Liver (tissue), 9 donors: ENCODE results near the gene TMEM89. TPM values are rescaled to one million over a fixed set of nuclear protein-coding genes. Genes with fewer than 3 reads are reported as not detected.

Experiments used
- DNase-seq: peaks from one replicate; pipeline ENCODE4 v3.0.0-alpha.2; 2017; ENCODE audit warnings: low spot score
- H3K27ac ChIP-seq, 2 donors: one replicate each; pipeline ENCODE4 v1.7.0; 2013; ENCODE audit warnings: inconsistent platforms in 2 of 2, low read length in 2 of 2, control low read depth in 1 of 2, low read depth in 1 of 2, mild to moderate bottlenecking in 1 of 2
- H3K27me3 ChIP-seq, 4 donors: one replicate each; pipeline versions ENCODE4 v1.6.1 to v1.7.0; 2013; ENCODE audit warnings: low read length in 3 of 4, inconsistent platforms in 1 of 4, mild to moderate bottlenecking in 1 of 4, moderate library complexity in 1 of 4; ENCODE audit not compliant: control insufficient read depth in 4 of 4, insufficient read depth in 4 of 4
- H3K36me3 ChIP-seq, 4 donors: one replicate each; pipeline versions ENCODE4 v1.6.1 to v1.7.0; 2013; ENCODE audit warnings: low read length in 3 of 4, mild to moderate bottlenecking in 3 of 4, low read depth in 1 of 4, moderate library complexity in 1 of 4; ENCODE audit not compliant: control insufficient read depth in 4 of 4, insufficient read depth in 3 of 4
- H3K4me1 ChIP-seq, 4 donors: one replicate each; pipeline versions ENCODE4 v1.6.1 to v1.7.0; 2013; ENCODE audit warnings: low read length in 3 of 4, mild to moderate bottlenecking in 3 of 4, moderate library complexity in 1 of 4; ENCODE audit not compliant: control insufficient read depth in 4 of 4, insufficient read depth in 4 of 4
- H3K4me3 ChIP-seq, 3 donors: one replicate each; pipeline versions ENCODE4 v1.6.1 to v1.7.0; 2013; ENCODE audit warnings: low read length in 3 of 3, control low read depth in 1 of 3, low read depth in 1 of 3, mild to moderate bottlenecking in 1 of 3
- H3K9ac ChIP-seq, 2 donors: one replicate each; pipeline ENCODE4 v1.7.0; 2013; ENCODE audit warnings: low read length in 2 of 2, mild to moderate bottlenecking in 2 of 2, moderate library complexity in 2 of 2, control low read depth in 1 of 2, low read depth in 1 of 2
- H3K9me3 ChIP-seq, 4 donors: one replicate each; pipeline versions ENCODE4 v1.6.1 to v1.7.0; 2013; ENCODE audit warnings: low read length in 3 of 4; ENCODE audit not compliant: control insufficient read depth in 4 of 4
- ATF3 ChIP-seq: IDR thresholded peaks from 2 replicates; pipeline ENCODE4 v1.6.1; 2016; ENCODE audit warnings: antibody characterized with exemption
- CTCF ChIP-seq: fragments of 150-350 bp; IDR thresholded peaks from 2 replicates; pipeline ENCODE4 v1.5.1; 2017; ENCODE audit warnings: improper control_type of control experiment, low read depth, low read length; ENCODE audit not compliant: missing input control
- FOXA1 ChIP-seq: IDR thresholded peaks from 2 replicates; pipeline ENCODE4 v1.6.1; 2016; ENCODE audit warnings: antibody characterized with exemption
- FOXA2 ChIP-seq: IDR thresholded peaks from 2 replicates; pipeline ENCODE4 v1.6.1; 2016; ENCODE audit warnings: antibody characterized with exemption
- GABPA ChIP-seq, 2 donors: IDR thresholded peaks in 1 of 2; conservative IDR thresholded peaks in 1 of 2; 2 replicates each; pipeline ENCODE4 v1.6.1; 2016; ENCODE audit warnings: antibody characterized with exemption in 2 of 2, mild to moderate bottlenecking in 1 of 2, moderate library complexity in 1 of 2
- HNF4A ChIP-seq, 2 donors: conservative IDR thresholded peaks; 2 replicates each; pipeline ENCODE4 v1.6.1; 2016; ENCODE audit warnings: antibody characterized with exemption in 2 of 2, mild to moderate bottlenecking in 2 of 2
- HNF4G ChIP-seq: IDR thresholded peaks from 2 replicates; pipeline ENCODE4 v1.6.1; 2016; ENCODE audit warnings: antibody characterized with exemption
- JUND ChIP-seq, 2 donors: IDR thresholded peaks; 2 replicates each; pipeline ENCODE4 v1.6.1; 2016; ENCODE audit warnings: antibody characterized with exemption in 2 of 2
- NR2F2 ChIP-seq: IDR thresholded peaks from 2 replicates; pipeline ENCODE4 v1.6.1; 2016; ENCODE audit warnings: antibody characterized with exemption
- RAD21 ChIP-seq, 2 donors: IDR thresholded peaks; 2 replicates each; pipeline ENCODE4 v1.6.1; 2016; ENCODE audit warnings: antibody characterized with exemption in 2 of 2, mild to moderate bottlenecking in 2 of 2
- REST ChIP-seq: IDR thresholded peaks from 2 replicates; pipeline ENCODE4 v1.6.1; 2016; ENCODE audit warnings: antibody characterized with exemption, mild to moderate bottlenecking
- RXRA ChIP-seq, 2 donors: IDR thresholded peaks; 2 replicates each; pipeline ENCODE4 v1.6.1; 2017 to 2018; ENCODE audit warnings: antibody characterized with exemption in 2 of 2, mild to moderate bottlenecking in 1 of 2
- SP1 ChIP-seq: IDR thresholded peaks from 2 replicates; pipeline ENCODE4 v1.6.1; 2018; ENCODE audit warnings: antibody characterized with exemption, mild to moderate bottlenecking
- TAF1 ChIP-seq: conservative IDR thresholded peaks from 2 replicates; pipeline ENCODE4 v1.6.1; 2016; ENCODE audit warnings: antibody characterized with exemption, mild to moderate bottlenecking
- WGBS: extraction: QIAGEN DNeasy Blood & Tissue Kit; methylation state at CpG from one replicate; pipeline ENCODE4 v1.1.7; 2013; 5-methylcytosine and 5-hydroxymethylcytosine counted together
- polyA plus RNA-seq, 2 donors: library from polyadenylated mRNA; stranded (reverse) in 1 of 2; unstranded in 1 of 2; fragments of 200-250 nt in 1 of 2; fragments of >200 nt in 1 of 2; fragmentation: Nextera tagmentation in 1 of 2; extraction: Ambion mirVana in 1 of 2; gene quantifications; one replicate each; pipeline versions ENCODE4 v1.2.1 to v1.2.3, GENCODE V29; 2013 to 2015
- total RNA-seq, 2 donors: library from RNA; depleted of rRNA; stranded (reverse); fragments of >200 nt; gene quantifications; one replicate each; pipeline ENCODE4 v1.2.3, GENCODE V29; 2014
- donor health status: healthy.
- donor health status: healthy.
- donor health status: healthy.
- donor health status: healthy.
- donor health status: healthy.

The TMEM89 gene
- total and polyA plus RNA-seq, 4 donors, result not detected

- 96% methylated on average over 8 of the region's 8 CpGs for WGBS
Measured at GRCh38 chr3:48630407-48630806, 8.8 kb upstream of the TMEM89 start.

GRCh38 chr3:48629894-48630293 lies 8.3 kb upstream of the TMEM89 start:
- DNase-seq, result no peak
- H3K27ac ChIP-seq, result no peak overlapping the region
- WGBS, result 97% methylated on average over 12 of the region's 12 CpGs
- H3K4me1 ChIP-seq, result peaks cover 3 to 14% (median 9%) of the 10 kb centered on the region in 4 donors
- H3K9me3 ChIP-seq, result no peaks in the 10 kb centered on the region
- no peaks in the 10 kb centered on the region for H3K27me3 ChIP-seq
- no peak overlapping the region for H3K4me3 ChIP-seq
- H3K36me3 ChIP-seq, result peaks cover 4 to 49% (median 11%) of the 10 kb centered on the region in 4 donors
- no peak overlapping the region for H3K9ac ChIP-seq
- TF ChIP-seq NR2F2 (no peak), JUND (IDR thresholded peaks at IDR 0.05) (no peak), CTCF (no peak), REST (no peak), HNF4A (conservative IDR thresholded peaks at IDR 0.05) (no peak), ATF3 (no peak), TAF1 (no peak), HNF4G (no peak), SP1 (no peak), FOXA2 (no peak)

More at GRCh38 chr3:48630407-48630806, 8.8 kb upstream of the TMEM89 start:
- no peak overlapping the region for H3K4me3 ChIP-seq
- H3K9me3 ChIP-seq, result no peaks in the 10 kb centered on the region
- no peaks in the 10 kb centered on the region for H3K27me3 ChIP-seq
- H3K36me3 ChIP-seq, result peaks cover 4 to 46% (median 11%) of the 10 kb centered on the region in 4 donors
- no peak for TF ChIP-seq RAD21 (IDR thresholded peaks at IDR 0.05)
- TF ChIP-seq GABPA (IDR thresholded peaks at IDR 0.05 in 1 of 2, conservative IDR thresholded peaks at IDR 0.05 in 1 of 2), result no peak
- no peak for TF ChIP-seq ATF3
- no peak for TF ChIP-seq RXRA (IDR thresholded peaks at IDR 0.05)
- no peak for TF ChIP-seq FOXA1
- peaks cover 3 to 17% (median 11%) of the 10 kb centered on the region in 4 donors for H3K4me1 ChIP-seq
- H3K9ac ChIP-seq, result no peak overlapping the region
- DNase-seq, result no peak
- H3K27ac ChIP-seq, result no peak overlapping the region
